Neutrophil (primary cell): ENCODE data around the gene SETD1A.

Experiments used
- H3K27ac ChIP-seq: fragments of 200-600 bp; sonication (generic); 2 replicates; pipeline ENCODE4 v1.5.1; 2016; ENCODE audit warnings: mild to moderate bottlenecking, moderate library complexity
- H3K27me3 ChIP-seq: fragments of 200-600 bp; sonication (generic); 2 replicates; pipeline ENCODE4 v1.6.0; 2016; ENCODE audit warnings: mild to moderate bottlenecking
- H3K36me3 ChIP-seq: fragments of 200-600 bp; sonication (generic); 2 replicates; pipeline ENCODE4 v1.5.1; 2017
- H3K4me1 ChIP-seq, 2 experiments: fragments of 200-600 bp in 1 of 2; sonication (generic) in 1 of 2; 1 replicate in 1 of 2; 2 replicates in 1 of 2; pipeline versions ENCODE4 v1.5.1 to v1.6.1; 2013 to 2016; ENCODE audit warnings: low read depth in 1 of 2, low read length in 1 of 2, mild to moderate bottlenecking in 1 of 2, moderate library complexity in 1 of 2; ENCODE audit not compliant: control insufficient read depth in 1 of 2, insufficient read depth in 1 of 2
- H3K4me3 ChIP-seq, 2 experiments: fragments of 200-600 bp in 1 of 2; sonication (generic) in 1 of 2; 1 replicate in 1 of 2; 2 replicates in 1 of 2; pipeline ENCODE4 v1.5.1; 2013 to 2016; ENCODE audit warnings: low read depth in 1 of 2, low read length in 1 of 2, mild to moderate bottlenecking in 1 of 2, moderate library complexity in 1 of 2
- H3K9me3 ChIP-seq: fragments of 200-600 bp; sonication (generic); 2 replicates; pipeline ENCODE4 v1.5.1; 2016
- CTCF ChIP-seq: fragments of 200-600 bp; sonication (generic); IDR thresholded peaks from 2 replicates; pipeline ENCODE4 v1.5.1; 2016; ENCODE audit warnings: antibody characterized with exemption

The SETD1A gene

GRCh38 chr16:30969246-30969842 lies 11.8 kb downstream of the SETD1A start:
- Histone ChIP-seq H3K27ac (no peak overlapping the region), H3K27me3 (no peaks in the 10 kb centered on the region), H3K4me3 (no peak overlapping the region), H3K4me1 (no peaks in the 10 kb centered on the region), H3K9me3 (no peaks in the 10 kb centered on the region), H3K36me3 (peaks cover 86% of the 10 kb centered on the region)
- TF ChIP-seq CTCF = no peak

GRCh38 chr16:30971298-30971697 lies 13.7 kb downstream of the SETD1A start:
- no peak for TF ChIP-seq CTCF
- no peak overlapping the region for H3K27ac ChIP-seq

GRCh38 chr16:30972872-30973271 lies 15.3 kb downstream of the SETD1A start:
- Histone ChIP-seq H3K27me3 (no peaks in the 10 kb centered on the region), H3K9me3 (no peaks in the 10 kb centered on the region), H3K4me1 (no peaks in the 10 kb centered on the region), H3K36me3 (peaks cover 84% of the 10 kb centered on the region), H3K27ac (no peak overlapping the region), H3K4me3 (no peak overlapping the region)
- no peak for TF ChIP-seq CTCF

More at GRCh38 chr16:30971298-30971697, 13.7 kb downstream of the SETD1A start:
- Histone ChIP-seq H3K27me3 (no peaks in the 10 kb centered on the region), H3K36me3 (peaks cover 81% of the 10 kb centered on the region), H3K4me3 (no peak overlapping the region), H3K9me3 (no peaks in the 10 kb centered on the region), H3K4me1 (no peaks in the 10 kb centered on the region)

- no peak for TF ChIP-seq CTCF
- H3K4me1 ChIP-seq = no peaks in the 10 kb centered on the region
- H3K27me3 ChIP-seq = no peaks in the 10 kb centered on the region
- peaks cover 88% of the 10 kb centered on the region for H3K36me3 ChIP-seq
- no peaks in the 10 kb centered on the region for H3K9me3 ChIP-seq
- no peak overlapping the region for H3K4me3 ChIP-seq
- no peak overlapping the region for H3K27ac ChIP-seq
Observed at GRCh38 chr16:30974348-30974747, 16.8 kb downstream of the SETD1A start.

- H3K4me1 ChIP-seq = no peaks in the 10 kb centered on the region
- peaks cover 90% of the 10 kb centered on the region for H3K36me3 ChIP-seq
- no peak overlapping the region for H3K4me3 ChIP-seq
- no peak for TF ChIP-seq CTCF
- H3K9me3 ChIP-seq = no peaks in the 10 kb centered on the region
- no peak overlapping the region for H3K27ac ChIP-seq
- H3K27me3 ChIP-seq = no peaks in the 10 kb centered on the region
Observed at GRCh38 chr16:30976486-30976885, 18.9 kb downstream of the SETD1A start.

- Histone ChIP-seq H3K9me3 (no peaks in the 10 kb centered on the region), H3K36me3 (peaks cover 89% of the 10 kb centered on the region), H3K4me1 (no peaks in the 10 kb centered on the region), H3K27me3 (no peaks in the 10 kb centered on the region), H3K27ac (no peak overlapping the region), H3K4me3 (no peak overlapping the region)
- no peak for TF ChIP-seq CTCF
Observed at GRCh38 chr16:30977502-30977901, 19.9 kb downstream of the SETD1A start.
